Peyer's patch (tissue), 4 donors: ENCODE data around the gene C1R.

Experiments
- POLR2A ChIP-seq, 2 donors: fragments of 450-650 bp; IDR thresholded peaks; one replicate each; pipeline ENCODE4 v1.5.1; 2017; ENCODE audit warnings: antibody characterized with exemption in 2 of 2, mild to moderate bottlenecking in 2 of 2, moderate library complexity in 2 of 2
- TF ChIP-seq, protein P1 (sequence below), 6 experiments: fragments of 450-650 bp in 4 of 6; fragments of 200-600 bp in 2 of 6; sonication (generic) in 1 of 6; IDR thresholded peaks; one replicate each; pipeline ENCODE4 v1.5.1; 2017 to 2019; ENCODE audit warnings: antibody characterized with exemption in 6 of 6, mild to moderate bottlenecking in 3 of 6, moderate library complexity in 1 of 6

DNA sequence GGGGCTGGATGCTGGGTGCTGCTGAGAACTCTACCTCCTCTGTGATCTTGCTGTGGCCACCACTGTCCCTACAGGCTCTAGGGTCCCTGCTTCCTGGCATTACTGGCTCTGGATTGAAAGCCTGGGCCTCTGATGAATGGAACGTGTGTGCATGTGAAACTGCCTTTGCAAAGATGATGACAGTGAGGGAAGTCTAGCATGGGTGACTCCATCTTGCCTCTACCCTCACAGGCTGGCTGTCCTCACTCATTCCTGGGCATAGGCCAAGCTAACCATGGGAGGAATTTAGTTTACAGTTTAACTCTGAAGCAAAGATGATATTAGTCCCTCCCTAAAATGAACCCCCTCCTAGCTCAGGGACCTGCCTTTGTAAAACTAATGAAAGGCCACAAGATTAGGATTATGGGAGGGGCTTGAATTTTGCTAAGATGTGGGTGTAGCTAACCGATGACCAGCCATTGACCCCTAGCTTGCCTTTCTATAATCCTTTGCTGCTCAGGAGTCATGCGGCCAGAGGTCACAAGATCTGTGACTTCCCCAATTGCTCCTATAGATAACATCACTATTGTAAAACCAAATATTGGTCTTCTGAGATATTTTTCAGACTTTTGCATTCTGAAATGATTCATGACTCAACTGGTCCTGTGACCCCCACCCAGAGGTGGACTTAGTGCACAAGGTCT, 33.9 kb downstream of the C1R start:
- no peak for TF ChIP-seq POLR2A (IDR thresholded peaks at IDR 0.05)
- TF ChIP-seq, protein P1, sequence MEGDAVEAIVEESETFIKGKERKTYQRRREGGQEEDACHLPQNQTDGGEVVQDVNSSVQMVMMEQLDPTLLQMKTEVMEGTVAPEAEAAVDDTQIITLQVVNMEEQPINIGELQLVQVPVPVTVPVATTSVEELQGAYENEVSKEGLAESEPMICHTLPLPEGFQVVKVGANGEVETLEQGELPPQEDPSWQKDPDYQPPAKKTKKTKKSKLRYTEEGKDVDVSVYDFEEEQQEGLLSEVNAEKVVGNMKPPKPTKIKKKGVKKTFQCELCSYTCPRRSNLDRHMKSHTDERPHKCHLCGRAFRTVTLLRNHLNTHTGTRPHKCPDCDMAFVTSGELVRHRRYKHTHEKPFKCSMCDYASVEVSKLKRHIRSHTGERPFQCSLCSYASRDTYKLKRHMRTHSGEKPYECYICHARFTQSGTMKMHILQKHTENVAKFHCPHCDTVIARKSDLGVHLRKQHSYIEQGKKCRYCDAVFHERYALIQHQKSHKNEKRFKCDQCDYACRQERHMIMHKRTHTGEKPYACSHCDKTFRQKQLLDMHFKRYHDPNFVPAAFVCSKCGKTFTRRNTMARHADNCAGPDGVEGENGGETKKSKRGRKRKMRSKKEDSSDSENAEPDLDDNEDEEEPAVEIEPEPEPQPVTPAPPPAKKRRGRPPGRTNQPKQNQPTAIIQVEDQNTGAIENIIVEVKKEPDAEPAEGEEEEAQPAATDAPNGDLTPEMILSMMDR (IDR thresholded peaks at IDR 0.05): no peak
